K562 (cell line): ENCODE data around the gene LDLRAD3. TPM values are rescaled to one million over a fixed set of nuclear protein-coding genes. Genes with fewer than 3 reads are reported as not detected.

ENCODE experiments used
- ATAC-seq: fragments of 200-7000 bp; cut with Tn5 transposase; 3 replicates; pipeline ENCODE4 v1.9.1; 2020; ENCODE audit warnings: moderate library complexity
- BruUV-seq: library from RNA; stranded (reverse); fragments of 400-500 nt; replicated peaks from 2 replicates; lab custom pipeline; 2021; lab: Mats Ljungman, UMichigan
- CTCF ChIA-PET: fragments of 300-600 bp; formaldehyde crosslinking; extraction: SDS; loops from one replicate; lab custom pipeline; 2021; ENCODE audit warnings: low intra/inter-chr PET ratio; lab: Yijun Ruan, JAX
- POLR2A ChIA-PET: fragments of 300-600, 350-650 bp; sonication (Branson Sonifier 250); formaldehyde crosslinking; extraction: SDS; loops from one replicate; lab custom pipeline; 2021; ENCODE audit warnings: antibody characterized with exemption, inconsistent platforms; lab: Yijun Ruan, JAX
- DNase-seq, 4 experiments: peaks; one replicate each; pipeline versions ENCODE4 v3.0.0 to v3.0.0-alpha.2; 2011 to 2018; ENCODE audit warnings: low spot score in 3 of 4, mixed read lengths in 3 of 4; ENCODE audit errors: extremely low read depth in 1 of 4
- FAIRE-seq: peaks from 2 replicates; lab custom pipeline; 2011; peaks lifted over from hg19 to GRCh38; lab: Jason Lieb, UNC
- H2AFZ ChIP-seq: 2 replicates; pipeline ENCODE4 v1.6.0; 2011; ENCODE audit warnings: low read depth, low read length, control low read depth, inconsistent platforms
- H3K27ac ChIP-seq: fragments of 200-600 bp; 3 replicates; pipeline ENCODE4 v1.8.0; 2011; ENCODE audit warnings: low read depth, mild to moderate bottlenecking, control low read depth, inconsistent platforms, low read length, moderate library complexity, mixed read lengths; ENCODE audit errors: extremely low read depth
- H3K27me3 ChIP-seq, 2 experiments: fragments of 300-600 bp in 1 of 2; 2 replicates in 1 of 2; 3 replicates in 1 of 2; pipeline versions ENCODE4 v1.6.0 to v1.8.0; 2011; ENCODE audit warnings: inconsistent platforms in 2 of 2, low read length in 2 of 2, mild to moderate bottlenecking in 1 of 2, mixed read lengths in 1 of 2, moderate library complexity in 1 of 2; ENCODE audit not compliant: control insufficient read depth in 2 of 2, insufficient read depth in 2 of 2
- H3K36me3 ChIP-seq: fragments of 300-600 bp; 3 replicates; pipeline ENCODE4 v1.8.0; 2011; ENCODE audit warnings: mild to moderate bottlenecking, low read length, inconsistent platforms; ENCODE audit not compliant: control insufficient read depth, insufficient read depth
- H3K4me1 ChIP-seq, 2 experiments: fragments of 200-600 bp in 1 of 2; replicated peaks in 1 of 2; 2 replicates in 1 of 2; 3 replicates in 1 of 2; pipeline versions ENCODE4 v1.5.1 to v1.8.0; 2011; ENCODE audit warnings: inconsistent platforms in 2 of 2, low read length in 2 of 2, mild to moderate bottlenecking in 1 of 2, mixed read lengths in 1 of 2, moderate library complexity in 1 of 2; ENCODE audit not compliant: control insufficient read depth in 2 of 2, insufficient read depth in 2 of 2
- H3K4me2 ChIP-seq: 2 replicates; pipeline ENCODE4 v1.6.1; 2011; ENCODE audit warnings: low read length, control low read depth, inconsistent platforms, mixed read lengths; ENCODE audit not compliant: insufficient read depth
- H3K4me3 ChIP-seq: fragments of 200-600 bp; sonication (generic), shearing (Covaris generic); 2 replicates; pipeline ENCODE4 v1.5.1; 2016; ENCODE audit warnings: control low read depth, inconsistent platforms
- H3K79me2 ChIP-seq: fragments of 200-600 bp; 3 replicates; pipeline ENCODE4 v1.8.0; 2011; ENCODE audit warnings: low read length, inconsistent platforms; ENCODE audit not compliant: control insufficient read depth, insufficient read depth
- H3K9ac ChIP-seq, 2 experiments: 2 replicates each; pipeline versions ENCODE4 v1.6.0 to v1.6.1; 2011; ENCODE audit warnings: low read depth in 2 of 2, low read length in 2 of 2, control low read depth in 1 of 2, inconsistent platforms in 1 of 2, mild to moderate bottlenecking in 1 of 2, mixed read lengths in 1 of 2; ENCODE audit not compliant: insufficient read depth in 1 of 2
- H3K9me1 ChIP-seq: one replicate; pipeline ENCODE4 v1.6.0; 2011; ENCODE audit warnings: inconsistent platforms, mild to moderate bottlenecking, low read length, moderate library complexity; ENCODE audit not compliant: control insufficient read depth, insufficient read depth
- H3K9me3 ChIP-seq: replicated peaks from 2 replicates; pipeline ENCODE4 v1.5.1; 2011; ENCODE audit warnings: low read depth, low read length, inconsistent platforms; ENCODE audit not compliant: control insufficient read depth, insufficient read depth
- H4K20me1 ChIP-seq: replicated peaks from 2 replicates; pipeline ENCODE4 v1.6.1; 2011; ENCODE audit warnings: low read length, inconsistent platforms, mixed read lengths; ENCODE audit not compliant: control insufficient read depth, insufficient read depth
- CEBPB ChIP-seq: fragments of 450-650 bp; IDR thresholded peaks from 2 replicates; pipeline ENCODE4 v1.6.1; 2016; ENCODE audit warnings: missing genetic modification characterization, missing compliant biosample characterization
- CEBPG ChIP-seq, 3 experiments: fragments of 200-800 bp in 1 of 3; sonication (Bioruptor generic) in 1 of 3; sonication (generic) in 1 of 3; formaldehyde crosslinking in 1 of 3; IDR thresholded peaks in 2 of 3; conservative IDR thresholded peaks in 1 of 3; 2 replicates each; pipeline versions ENCODE4 v1.6.1 to v1.8.0; 2016 to 2022; ENCODE audit warnings: missing compliant biosample characterization in 2 of 3, missing genetic modification characterization in 2 of 3, mild to moderate bottlenecking in 1 of 3, missing genetic modification reagents in 1 of 3
- HNRNPH1 ChIP-seq: fragments of 200-400 bp; formaldehyde crosslinking; optimal IDR thresholded peaks from 2 replicates; pipeline ENCODE3; 2017; ENCODE audit warnings: low read depth, mild to moderate bottlenecking, low read length, moderate library complexity
- L3MBTL2 ChIP-seq: fragments of 450-650 bp; IDR thresholded peaks from 2 replicates; pipeline ENCODE4 v1.6.1; 2016; ENCODE audit warnings: mild to moderate bottlenecking, moderate library complexity
- ZNF583 ChIP-seq: fragments of 250-450 bp; sonication (Bioruptor Pico); IDR thresholded peaks from 2 replicates; pipeline ENCODE4 v1.4.0; 2020
- ZNF695 ChIP-seq: fragments of 450-650 bp; formaldehyde crosslinking; IDR thresholded peaks from 2 replicates; pipeline ENCODE4 v1.4.0; 2020; ENCODE audit warnings: mild to moderate bottlenecking, moderate library complexity
- WGBS: fragments of 100-300 bp; shearing (Covaris generic); methylation state at CpG from one replicate; pipeline ENCODE4 v1.1.6; 2016; ENCODE audit warnings: low coverage, mixed read lengths; ENCODE audit not compliant: insufficient coverage; ENCODE audit errors: missing lambda C conversion rate; 5-methylcytosine and 5-hydroxymethylcytosine counted together
- in situ Hi-C: fragments of 300-500 bp; cut with MboI; formaldehyde crosslinking; loops from 4 replicates; pipeline ENCODE4 v1.15.0; 2018; ENCODE audit warnings: inconsistent platforms, mixed read lengths
- intact Hi-C: fragments of 100-400 bp; cut with micrococcal nuclease; formaldehyde crosslinking; loops from 2 replicates; pipeline ENCODE4 v1.14.2; 2022
- polyA plus RNA-seq, 8 experiments: library from polyadenylated mRNA; depleted of rRNA in 4 of 8; stranded (reverse) in 5 of 8; unstranded in 3 of 8; fragments of >200 nt; fragmentation: Nextera tagmentation in 2 of 8; fragmentation: Illumina TruSeq in 1 of 8; extraction: Ambion mirVana in 2 of 8; extraction: Trizol in 1 of 8; gene quantifications; 2 replicates each; pipeline versions ENCODE4 v1.2.1 to v1.2.3, GENCODE V29; 2011 to 2014; ENCODE audit warnings: inconsistent platforms in 1 of 8, missing spikeins in 1 of 8
- total RNA-seq, 7 experiments: library from RNA; depleted of rRNA in 6 of 7; stranded (reverse); fragments of >200 nt in 6 of 7; fragmentation: Illumina TruSeq in 2 of 7; extraction: Trizol in 2 of 7; gene quantifications; 2 replicates each; pipeline versions ENCODE4 v1.2.1 to v1.2.3, GENCODE V29; 2011 to 2021; ENCODE audit warnings: low replicate concordance in 1 of 7

Gene LDLRAD3
- total and polyA plus RNA-seq, 9 of the 15 experiments (the other 6 are each of a cell fraction or from before 2014, with no cell fraction given), result 0.73 to 7.2 (median 3.5) TPM

DNA sequence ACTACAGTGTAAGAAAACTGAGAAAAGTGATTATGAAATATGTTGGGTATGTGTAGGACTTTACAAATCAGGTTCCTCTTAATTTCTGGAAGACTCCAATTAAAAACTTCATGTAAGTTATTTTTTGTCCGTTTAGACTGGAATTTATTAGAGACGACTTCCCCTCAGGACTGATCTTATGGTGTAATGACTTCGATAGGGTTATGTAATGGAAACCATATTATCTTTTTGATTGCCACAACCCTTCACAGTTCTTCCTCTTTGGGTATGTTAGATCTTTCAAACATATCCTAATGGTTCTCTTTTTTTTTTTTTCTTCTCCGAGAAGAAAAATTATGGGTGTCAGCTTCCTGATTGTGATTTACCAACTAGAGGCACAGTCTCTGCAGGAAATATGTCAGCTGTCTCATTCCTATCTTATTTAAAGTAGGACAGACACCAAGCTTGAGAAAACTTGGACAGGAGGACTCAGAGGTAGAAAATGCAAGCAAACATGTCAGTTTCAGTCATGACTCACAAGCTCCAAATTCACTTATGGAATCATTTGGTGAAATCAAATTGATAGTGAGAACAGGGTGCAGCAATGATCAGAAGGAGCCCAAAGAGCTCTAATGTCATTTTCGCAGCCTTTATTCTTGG, 11.1 kb upstream of the LDLRAD3 start:
- ATAC-seq, result no peak
- POLR2A ChIA-PET, result interaction anchor here (0.7 kb wide), 1 partner anchor 35 kb away, joined by 3 read pairs; no protein-coding TSS in a partner anchor
- no peaks in the 10 kb centered on the region for H4K20me1 ChIP-seq
- DNase-seq, result no peak
- intact Hi-C loops, result no loop called here
- H3K4me1 ChIP-seq, result no peaks in the 10 kb centered on the region
- H3K27ac ChIP-seq, result no peak overlapping the region
- CTCF ChIA-PET, result no interaction called here
- no peak for TF ChIP-seq ZNF583 (CRISPR knock-in tag)
- no peak for TF ChIP-seq L3MBTL2
- no peak for TF ChIP-seq ZNF695 (CRISPR knock-in tag)
- no peak for TF ChIP-seq CEBPG (CRISPR knock-in tag; IDR thresholded peaks at IDR 0.05)
- peak; percentile 51 to 58 for TF ChIP-seq CEBPG (tag; conservative IDR thresholded peaks at IDR 0.05 in 1 of 2, IDR thresholded peaks at IDR 0.05 in 1 of 2)
- no peak for TF ChIP-seq HNRNPH1
- TF ChIP-seq CEBPB, result peak; percentile 52
- no peaks in the 10 kb centered on the region for H3K9me1 ChIP-seq
- no peak overlapping the region for H3K4me2 ChIP-seq
- no peak for FAIRE-seq
- no peak overlapping the region for H3K9ac ChIP-seq
- in situ Hi-C loops, result no loop called here
- peaks cover 20 to 35% of the 10 kb centered on the region in 2 experiments for H3K27me3 ChIP-seq
- no peaks in the 10 kb centered on the region for H3K9me3 ChIP-seq
- no peak overlapping the region for H3K4me3 ChIP-seq
- no peaks in the 10 kb centered on the region for H3K79me2 ChIP-seq
- H3K36me3 ChIP-seq, result no peaks in the 10 kb centered on the region
- BruUV-seq, result no TSS peak
- WGBS, result 3% methylated on average over 5 of the region's 5 CpGs
- H2AFZ ChIP-seq, result no peak overlapping the region
